SK-N-SH (cell line): ENCODE measurements around the gene PDGFB. TPM values are rescaled to one million over a fixed set of nuclear protein-coding genes. Genes with fewer than 3 reads are reported as not detected.

Experiments
- CTCF ChIA-PET: fragments of 300-600, 350-600 bp; formaldehyde crosslinking; extraction: SDS; loops from one replicate; lab custom pipeline; 2021; lab: Yijun Ruan, JAX
- POLR2A ChIA-PET: fragments of 350-600 bp; sonication (Branson Sonifier 250); formaldehyde crosslinking; extraction: SDS; loops from one replicate; lab custom pipeline; 2020; ENCODE audit warnings: antibody characterized with exemption, inconsistent platforms; lab: Yijun Ruan, JAX
- DNase-seq: peaks from one replicate; pipeline ENCODE4 v3.0.0; 2012
- H2AFZ ChIP-seq: fragments of 200-600 bp; sonication (generic); 2 replicates; pipeline ENCODE4 v1.8.1; 2016; ENCODE audit warnings: antibody characterized with exemption, mild to moderate bottlenecking, low read depth
- H3F3A ChIP-seq: fragments of 200-600 bp; sonication (generic); replicated peaks from 2 replicates; pipeline ENCODE3; 2016; ENCODE audit warnings: antibody characterized with exemption, mild to moderate bottlenecking; ENCODE audit not compliant: insufficient read depth
- H3K27ac ChIP-seq, 2 experiments: fragments of 200-500 bp in 1 of 2; fragments of 200-600 bp in 1 of 2; sonication (Bioruptor generic) in 1 of 2; sonication (generic), shearing (Covaris generic) in 1 of 2; 2 replicates each; pipeline versions ENCODE4 v1.5.1 to v1.6.1; 2014 to 2016; ENCODE audit warnings: low read depth in 2 of 2, inconsistent platforms in 1 of 2, low read length in 1 of 2, mild to moderate bottlenecking in 1 of 2, mixed read lengths in 1 of 2
- H3K27me3 ChIP-seq: fragments of 200-600 bp; sonication (generic), shearing (Covaris generic); 2 replicates; pipeline ENCODE4 v1.6.1; 2016; ENCODE audit warnings: mixed run types; ENCODE audit not compliant: insufficient read depth
- H3K36me3 ChIP-seq, 2 experiments: fragments of 200-500 bp in 1 of 2; fragments of 200-600 bp in 1 of 2; sonication (Bioruptor generic) in 1 of 2; sonication (generic) in 1 of 2; replicated peaks in 1 of 2; 2 replicates each; pipeline versions ENCODE3 to v1.5.1; 2014 to 2016; ENCODE audit warnings: low read length in 1 of 2, mild to moderate bottlenecking in 1 of 2; ENCODE audit not compliant: insufficient read depth in 2 of 2, control insufficient read depth in 1 of 2
- H3K4me1 ChIP-seq, 2 experiments: fragments of 200-500 bp in 1 of 2; fragments of 200-600 bp in 1 of 2; sonication (Bioruptor generic) in 1 of 2; sonication (generic), shearing (Covaris generic) in 1 of 2; 2 replicates each; pipeline versions ENCODE4 v1.5.1 to v1.6.1; 2014 to 2016; ENCODE audit warnings: low read depth in 1 of 2, low read length in 1 of 2, mixed run types in 1 of 2; ENCODE audit not compliant: insufficient read depth in 2 of 2, control insufficient read depth in 1 of 2
- H3K4me2 ChIP-seq: fragments of 200-600 bp; sonication (generic), shearing (Covaris generic); 2 replicates; pipeline ENCODE4 v1.6.1; 2017; ENCODE audit warnings: mixed run types
- H3K4me3 ChIP-seq, 2 experiments: fragments of 200-500 bp in 1 of 2; fragments of 200-600 bp in 1 of 2; sonication (Bioruptor generic) in 1 of 2; sonication (generic), shearing (Covaris generic) in 1 of 2; 2 replicates each; pipeline versions ENCODE4 v1.5.1 to v1.8.1; 2014 to 2016; ENCODE audit warnings: low read depth in 2 of 2, inconsistent platforms in 1 of 2, low read length in 1 of 2, mild to moderate bottlenecking in 1 of 2, mixed read lengths in 1 of 2, moderate library complexity in 1 of 2
- H3K79me2 ChIP-seq: fragments of 200-600 bp; sonication (generic); 2 replicates; pipeline ENCODE4 v1.8.1; 2017; ENCODE audit warnings: mild to moderate bottlenecking; ENCODE audit not compliant: insufficient read depth
- H3K9ac ChIP-seq: fragments of 200-600 bp; sonication (generic); 2 replicates; pipeline ENCODE4 v1.6.1; 2017; ENCODE audit warnings: mixed run types
- H3K9me2 ChIP-seq: fragments of 200-600 bp; sonication (generic); 2 replicates; pipeline ENCODE4 v1.6.1; 2017; ENCODE audit warnings: mixed run types
- H3K9me3 ChIP-seq: fragments of 200-600 bp; sonication (generic); 2 replicates; pipeline ENCODE4 v1.6.1; 2017; ENCODE audit warnings: mixed run types, mild to moderate bottlenecking, moderate library complexity
- H4K20me1 ChIP-seq: fragments of 200-600 bp; sonication (generic); 2 replicates; pipeline ENCODE4 v1.6.1; 2017; ENCODE audit warnings: mild to moderate bottlenecking, mixed run types; ENCODE audit not compliant: insufficient read depth
- GABPA ChIP-seq: IDR thresholded peaks from 2 replicates; pipeline ENCODE4 v1.4.0; 2012; ENCODE audit warnings: low read depth, mild to moderate bottlenecking
- MEF2A ChIP-seq: IDR thresholded peaks from 2 replicates; pipeline ENCODE4 v1.4.0; 2012; ENCODE audit warnings: low read depth, borderline replicate concordance
- NFIC ChIP-seq: IDR thresholded peaks from 2 replicates; pipeline ENCODE4 v1.4.0; 2012; ENCODE audit warnings: borderline replicate concordance
- NRF1 ChIP-seq: IDR thresholded peaks from 2 replicates; pipeline ENCODE4 v1.6.1; 2012; ENCODE audit warnings: low read depth, mild to moderate bottlenecking, low read length
- RXRA ChIP-seq: IDR thresholded peaks from 2 replicates; pipeline ENCODE4 v1.4.0; 2012; ENCODE audit warnings: low read depth, mild to moderate bottlenecking, borderline replicate concordance
- SMC3 ChIP-seq: IDR thresholded peaks from 2 replicates; pipeline ENCODE4 v1.6.1; 2012; ENCODE audit warnings: low read depth, low read length, improper control_type of control experiment
- YY1 ChIP-seq: IDR thresholded peaks from 2 replicates; pipeline ENCODE4 v1.4.0; 2012; ENCODE audit warnings: low read depth, mild to moderate bottlenecking
- WGBS: methylation state at CpG from one replicate; pipeline ENCODE4 v1.1.6; 2017; ENCODE audit warnings: low lambda C conversion rate; 5-methylcytosine and 5-hydroxymethylcytosine counted together
- polyA plus RNA-seq, 3 experiments: library from polyadenylated mRNA; depleted of rRNA; stranded (reverse); fragments of >200 nt; gene quantifications; 2 replicates each; pipeline ENCODE4 v1.2.3, GENCODE V29; 2012
- TF ChIP-seq, protein P1 (sequence below): fragments of 200-600 bp; sonication (generic); IDR thresholded peaks from 2 replicates; pipeline ENCODE4 v1.6.1; 2017; ENCODE audit warnings: antibody characterized with exemption, mild to moderate bottlenecking, moderate library complexity
- TF ChIP-seq, protein P2 (sequence below): IDR thresholded peaks from 2 replicates; pipeline ENCODE4 v1.4.0; 2012; ENCODE audit warnings: low read depth
- TF ChIP-seq, protein P3 (sequence below): IDR thresholded peaks from 2 replicates; pipeline ENCODE4; 2012

PDGFB gene
- polyA plus RNA-seq, 1 of the 3 experiments (the other 2 are of a cell fraction): 0.44 TPM

DNA sequence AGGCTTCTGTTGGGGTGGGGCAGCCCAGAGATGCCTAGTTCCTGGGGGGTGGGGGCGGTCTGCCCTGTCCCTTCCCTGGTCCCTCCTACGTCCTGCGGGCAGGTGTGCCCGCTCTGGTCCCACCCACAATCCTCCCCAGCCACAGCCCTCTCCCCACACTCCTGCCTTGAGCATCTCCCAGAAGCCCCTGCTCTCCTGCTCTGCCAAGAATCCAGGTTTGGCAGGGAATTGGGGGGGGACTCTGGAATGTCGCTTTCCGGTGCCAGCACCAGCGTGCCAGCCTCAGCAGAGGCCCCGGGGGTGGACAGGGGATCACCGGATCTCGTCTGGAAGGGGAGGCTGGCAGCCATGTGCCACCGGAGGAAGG is 11.4 kb upstream of the PDGFB start:
- Histone ChIP-seq H3K4me2 (no peak overlapping the region), H3K9ac (no peak overlapping the region), H3K27me3 (no peaks in the 10 kb centered on the region), H3K36me3 (no peaks in the 10 kb centered on the region), H3K9me2 (no peaks in the 10 kb centered on the region), H3F3A (no peaks in the 10 kb centered on the region), H3K4me1 (peaks cover 5 to 8% of the 10 kb centered on the region in 2 experiments; a peak in 2 of 4 replicates), H3K79me2 (no peaks in the 10 kb centered on the region), H4K20me1 (no peaks in the 10 kb centered on the region), H3K9me3 (no peaks in the 10 kb centered on the region), H2AFZ (no peak overlapping the region), H3K27ac (no peak overlapping the region), H3K4me3 (no peak overlapping the region)
- ChIA-PET CTCF (no interaction called here), POLR2A (no interaction called here)
- no CpG with 5 or more reads among the region's 11 CpGs for WGBS
- TF ChIP-seq, protein P1, sequence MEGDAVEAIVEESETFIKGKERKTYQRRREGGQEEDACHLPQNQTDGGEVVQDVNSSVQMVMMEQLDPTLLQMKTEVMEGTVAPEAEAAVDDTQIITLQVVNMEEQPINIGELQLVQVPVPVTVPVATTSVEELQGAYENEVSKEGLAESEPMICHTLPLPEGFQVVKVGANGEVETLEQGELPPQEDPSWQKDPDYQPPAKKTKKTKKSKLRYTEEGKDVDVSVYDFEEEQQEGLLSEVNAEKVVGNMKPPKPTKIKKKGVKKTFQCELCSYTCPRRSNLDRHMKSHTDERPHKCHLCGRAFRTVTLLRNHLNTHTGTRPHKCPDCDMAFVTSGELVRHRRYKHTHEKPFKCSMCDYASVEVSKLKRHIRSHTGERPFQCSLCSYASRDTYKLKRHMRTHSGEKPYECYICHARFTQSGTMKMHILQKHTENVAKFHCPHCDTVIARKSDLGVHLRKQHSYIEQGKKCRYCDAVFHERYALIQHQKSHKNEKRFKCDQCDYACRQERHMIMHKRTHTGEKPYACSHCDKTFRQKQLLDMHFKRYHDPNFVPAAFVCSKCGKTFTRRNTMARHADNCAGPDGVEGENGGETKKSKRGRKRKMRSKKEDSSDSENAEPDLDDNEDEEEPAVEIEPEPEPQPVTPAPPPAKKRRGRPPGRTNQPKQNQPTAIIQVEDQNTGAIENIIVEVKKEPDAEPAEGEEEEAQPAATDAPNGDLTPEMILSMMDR: no peak
- no peak for TF ChIP-seq YY1
- TF ChIP-seq, protein P2, sequence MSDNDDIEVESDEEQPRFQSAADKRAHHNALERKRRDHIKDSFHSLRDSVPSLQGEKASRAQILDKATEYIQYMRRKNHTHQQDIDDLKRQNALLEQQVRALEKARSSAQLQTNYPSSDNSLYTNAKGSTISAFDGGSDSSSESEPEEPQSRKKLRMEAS: no peak
- TF ChIP-seq NRF1: no peak
- no peak for TF ChIP-seq GABPA
- TF ChIP-seq, protein P3, sequence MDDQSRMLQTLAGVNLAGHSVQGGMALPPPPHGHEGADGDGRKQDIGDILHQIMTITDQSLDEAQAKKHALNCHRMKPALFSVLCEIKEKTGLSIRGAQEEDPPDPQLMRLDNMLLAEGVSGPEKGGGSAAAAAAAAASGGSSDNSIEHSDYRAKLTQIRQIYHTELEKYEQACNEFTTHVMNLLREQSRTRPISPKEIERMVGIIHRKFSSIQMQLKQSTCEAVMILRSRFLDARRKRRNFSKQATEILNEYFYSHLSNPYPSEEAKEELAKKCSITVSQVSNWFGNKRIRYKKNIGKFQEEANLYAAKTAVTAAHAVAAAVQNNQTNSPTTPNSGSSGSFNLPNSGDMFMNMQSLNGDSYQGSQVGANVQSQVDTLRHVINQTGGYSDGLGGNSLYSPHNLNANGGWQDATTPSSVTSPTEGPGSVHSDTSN: no peak
- TF ChIP-seq SMC3: no peak
- no peak for TF ChIP-seq MEF2A
- DNase-seq: no peak

DNA sequence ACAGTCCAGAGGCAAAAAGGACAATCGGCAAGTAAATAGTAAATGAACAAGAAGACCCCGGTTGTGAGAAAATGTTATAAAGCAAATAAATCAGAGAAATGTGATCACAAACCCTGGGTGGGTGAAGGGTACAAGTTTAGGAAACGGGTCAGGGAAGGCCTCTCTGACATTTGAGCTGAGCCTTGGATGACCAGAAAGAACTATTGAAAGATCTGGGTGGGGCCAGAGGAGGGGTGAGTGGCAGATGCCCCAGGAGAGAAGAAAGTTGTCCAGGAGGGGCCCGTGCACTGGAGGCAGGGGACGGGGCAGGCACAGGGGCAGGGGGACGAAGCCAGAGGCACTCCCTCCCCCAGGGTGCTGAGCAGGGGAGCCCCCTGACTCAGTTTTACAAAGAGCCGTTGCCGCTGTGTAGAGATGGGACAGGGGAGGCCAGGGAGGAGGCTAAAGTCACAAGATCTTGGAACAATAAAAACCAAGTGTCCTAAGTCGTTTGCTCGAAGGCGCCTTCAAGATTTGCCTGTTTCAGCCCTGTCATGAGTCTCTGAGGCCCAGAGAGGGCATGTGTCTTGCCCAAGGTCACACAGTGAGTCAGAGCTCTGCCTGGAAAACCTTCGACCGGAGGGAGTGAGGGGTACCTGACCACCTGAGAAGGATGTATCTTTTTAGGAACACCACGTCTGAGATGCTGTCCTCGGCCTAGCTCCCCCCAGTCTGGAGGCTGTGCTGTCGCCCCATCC is 10.8 kb upstream of the PDGFB start:
- Histone ChIP-seq H3K9me2 (no peaks in the 10 kb centered on the region), H3K9me3 (no peaks in the 10 kb centered on the region), H3K36me3 (no peaks in the 10 kb centered on the region), H3K9ac (peak overlapping the region; percentile 60; the same call in 1 of the 2 replicates), H4K20me1 (no peaks in the 10 kb centered on the region), H3K27ac (peak overlapping the region in 1 of 2 experiments; percentile 70; a peak in 1 of 4 replicates), H3K4me1 (peaks cover 5 to 8% of the 10 kb centered on the region in 2 experiments; a peak in 2 of 4 replicates), H3K4me3 (no peak overlapping the region), H3K79me2 (no peaks in the 10 kb centered on the region), H2AFZ (0 out of 2 replicates have a peak overlapping the region, but pooled peaks have one; percentile 63), H3F3A (no peaks in the 10 kb centered on the region), H3K4me2 (peak overlapping the region; percentile 37; the same call in 1 of the 2 replicates), H3K27me3 (no peaks in the 10 kb centered on the region)
- DNase-seq: no peak
- POLR2A ChIA-PET: no interaction called here
- CTCF ChIA-PET: interaction anchor here (1.0 kb wide), 1 partner anchor 84 kb away, joined by 3 read pairs; no protein-coding TSS in a partner anchor
- 74% methylated on average over 4 of the region's 16 CpGs for WGBS
- TF ChIP-seq, protein P2: no peak
- no peak for TF ChIP-seq RXRA
- TF ChIP-seq NFIC: no peak
- TF ChIP-seq SMC3: no peak
- no peak for TF ChIP-seq YY1
